SU-DHL-6 (cell line): ENCODE measurements around the gene CEP70.

ENCODE experiments used
- H2AFZ ChIP-seq: fragments of 200-600 bp; sonication (generic); 2 replicates; pipeline ENCODE4 v1.6.1; 2014; ENCODE audit warnings: low read depth, mild to moderate bottlenecking, moderate library complexity, mixed read lengths, antibody characterized with exemption, low read length; ENCODE audit not compliant: severe bottlenecking
- H3F3A ChIP-seq: fragments of 200-600 bp; shearing (Covaris generic); 2 replicates; pipeline ENCODE4 v1.6.0; 2016; ENCODE audit warnings: antibody characterized with exemption, mild to moderate bottlenecking; ENCODE audit not compliant: insufficient read depth
- H3K27ac ChIP-seq: fragments of 200-600 bp; sonication (generic); 2 replicates; pipeline ENCODE4 v1.5.1; 2016; ENCODE audit warnings: low read depth, mild to moderate bottlenecking, low read length, moderate library complexity, mixed read lengths
- H3K27me3 ChIP-seq: fragments of 200-600 bp; sonication (generic), shearing (Covaris generic); 2 replicates; pipeline ENCODE4 v1.6.0; 2014; ENCODE audit warnings: mild to moderate bottlenecking, low read length
- H3K36me3 ChIP-seq: fragments of 200-600 bp; sonication (generic); 2 replicates; pipeline ENCODE4 v1.6.1; 2014; ENCODE audit warnings: mild to moderate bottlenecking, low read length, mixed read lengths
- H3K4me2 ChIP-seq: fragments of 300-600, 200-600 bp; shearing (Covaris generic), sonication (generic); 2 replicates; pipeline ENCODE4 v1.6.0; 2014; ENCODE audit warnings: low read length, low read depth, mild to moderate bottlenecking; ENCODE audit not compliant: poor library complexity, severe bottlenecking
- H3K4me3 ChIP-seq: fragments of 200-600 bp; sonication (generic); 2 replicates; pipeline ENCODE4 v1.5.1; 2014; ENCODE audit warnings: antibody characterized with exemption, low read length, mild to moderate bottlenecking, mixed read lengths; ENCODE audit not compliant: insufficient read depth, poor library complexity, severe bottlenecking
- H3K79me2 ChIP-seq: fragments of 200-600 bp; sonication (generic); 2 replicates; pipeline ENCODE4 v1.6.1; 2014; ENCODE audit warnings: mild to moderate bottlenecking, low read length, moderate library complexity; ENCODE audit not compliant: insufficient read depth
- H3K9ac ChIP-seq: fragments of 200-600 bp; sonication (generic); 2 replicates; pipeline ENCODE4 v1.7.0; 2014; ENCODE audit warnings: mild to moderate bottlenecking, low read length
- H3K9me2 ChIP-seq: fragments of 200-600 bp; sonication (generic); replicated peaks from 2 replicates; pipeline ENCODE4 v1.6.1; 2014; ENCODE audit warnings: low read length; ENCODE audit not compliant: insufficient read depth
- H3K9me3 ChIP-seq: fragments of 200-600 bp; sonication (generic); 2 replicates; pipeline ENCODE4 v1.6.1; 2014; ENCODE audit warnings: low read length, mixed read lengths; ENCODE audit not compliant: insufficient read depth
- H4K20me1 ChIP-seq: fragments of 200-600 bp; sonication (generic); 2 replicates; pipeline ENCODE4 v1.6.1; 2014; ENCODE audit warnings: low read depth, mild to moderate bottlenecking, antibody characterized with exemption, low read length, moderate library complexity, mixed read lengths
- CTCF ChIP-seq: fragments of 200-600 bp; sonication (generic); IDR thresholded peaks from one replicate; pipeline ENCODE4 v1.5.1; 2017; ENCODE audit warnings: antibody characterized with exemption, mild to moderate bottlenecking, low read length, moderate library complexity; ENCODE audit not compliant: insufficient read depth, poor library complexity, severe bottlenecking
- EZH2phosphoT487 ChIP-seq: fragments of 200-600 bp; sonication (generic), shearing (Covaris generic); conservative IDR thresholded peaks from 2 replicates; pipeline ENCODE4 v1.6.1; 2018; ENCODE audit warnings: mild to moderate bottlenecking, antibody characterized with exemption, low read length, moderate library complexity, mixed read lengths

The CEP70 gene

GRCh38 chr3:138460536-138461205, 133.4 kb downstream of the CEP70 start:
- Histone ChIP-seq H3K9me2 (no peaks in the 10 kb centered on the region), H3K27me3 (no peaks in the 10 kb centered on the region), H3K36me3 (no peaks in the 10 kb centered on the region), H3K79me2 (no peaks in the 10 kb centered on the region), H4K20me1 (no peaks in the 10 kb centered on the region), H3K9me3 (no peaks in the 10 kb centered on the region), H3K4me3 (no peak overlapping the region), H3F3A (no peaks in the 10 kb centered on the region), H3K4me2 (no peak overlapping the region), H3K27ac (no peak overlapping the region), H2AFZ (no peak overlapping the region), H3K9ac (no peak overlapping the region)
- TF ChIP-seq CTCF (no peak), EZH2phosphoT487 (no peak)

GRCh38 chr3:138459619-138460535, 134.2 kb downstream of the CEP70 start:
- no peak overlapping the region for H2AFZ ChIP-seq
- no peaks in the 10 kb centered on the region for H4K20me1 ChIP-seq
- H3K27me3 ChIP-seq, result no peaks in the 10 kb centered on the region
- no peaks in the 10 kb centered on the region for H3K79me2 ChIP-seq
- no peak overlapping the region for H3K27ac ChIP-seq
- no peaks in the 10 kb centered on the region for H3F3A ChIP-seq
- H3K9me3 ChIP-seq, result no peaks in the 10 kb centered on the region
- H3K9me2 ChIP-seq, result no peaks in the 10 kb centered on the region
- H3K4me3 ChIP-seq, result no peak overlapping the region
- no peak overlapping the region for H3K9ac ChIP-seq
- no peaks in the 10 kb centered on the region for H3K36me3 ChIP-seq
- no peak for TF ChIP-seq EZH2phosphoT487
- TF ChIP-seq CTCF, result no peak
- H3K4me2 ChIP-seq, result no peak overlapping the region

GRCh38 chr3:138458774-138459499, 135.1 kb downstream of the CEP70 start:
- no peak overlapping the region for H3K9ac ChIP-seq
- H3K36me3 ChIP-seq, result no peaks in the 10 kb centered on the region
- no peaks in the 10 kb centered on the region for H3K27me3 ChIP-seq
- H2AFZ ChIP-seq, result no peak overlapping the region
- no peaks in the 10 kb centered on the region for H3F3A ChIP-seq
- H3K27ac ChIP-seq, result no peak overlapping the region
- no peaks in the 10 kb centered on the region for H3K9me3 ChIP-seq
- no peak overlapping the region for H3K4me3 ChIP-seq
- no peaks in the 10 kb centered on the region for H4K20me1 ChIP-seq
- no peak for TF ChIP-seq CTCF
- TF ChIP-seq EZH2phosphoT487, result no peak
- no peaks in the 10 kb centered on the region for H3K9me2 ChIP-seq
- no peaks in the 10 kb centered on the region for H3K79me2 ChIP-seq
- H3K4me2 ChIP-seq, result no peak overlapping the region
